GM20000 (cell line): ENCODE results near the gene CDH13.

Experiments
- DNase-seq: peaks from one replicate; pipeline ENCODE4 v3.0.0; 2012; ENCODE audit warnings: low spot score
- TF ChIP-seq, protein P1 (sequence below): IDR thresholded peaks from 2 replicates; pipeline ENCODE4 v1.5.1; 2012; ENCODE audit warnings: mild to moderate bottlenecking, control low read depth; ENCODE audit errors: extremely low read depth, missing control alignments

CDH13 gene

DNA sequence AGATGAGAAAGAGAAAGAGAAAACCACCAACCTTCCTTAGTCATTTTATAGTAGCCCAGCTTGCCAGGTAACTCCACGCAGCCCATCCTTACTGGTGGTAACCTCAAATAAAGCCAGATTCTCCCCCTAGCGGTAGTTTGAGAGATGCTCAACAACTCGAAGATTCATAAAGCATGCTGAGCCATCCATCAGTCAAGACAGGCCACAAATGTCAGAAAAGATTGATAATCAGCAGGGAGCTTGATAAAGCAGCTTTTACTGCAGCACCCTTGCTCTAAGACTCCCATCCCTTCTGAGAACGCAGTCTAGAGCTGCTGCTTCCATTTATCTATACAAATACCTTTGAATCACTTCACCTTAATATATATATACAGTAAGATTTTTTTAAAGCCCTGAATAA, 729.5 kb downstream of the CDH13 start:
- peak; percentile 49 for DNase-seq
- TF ChIP-seq, protein P1, sequence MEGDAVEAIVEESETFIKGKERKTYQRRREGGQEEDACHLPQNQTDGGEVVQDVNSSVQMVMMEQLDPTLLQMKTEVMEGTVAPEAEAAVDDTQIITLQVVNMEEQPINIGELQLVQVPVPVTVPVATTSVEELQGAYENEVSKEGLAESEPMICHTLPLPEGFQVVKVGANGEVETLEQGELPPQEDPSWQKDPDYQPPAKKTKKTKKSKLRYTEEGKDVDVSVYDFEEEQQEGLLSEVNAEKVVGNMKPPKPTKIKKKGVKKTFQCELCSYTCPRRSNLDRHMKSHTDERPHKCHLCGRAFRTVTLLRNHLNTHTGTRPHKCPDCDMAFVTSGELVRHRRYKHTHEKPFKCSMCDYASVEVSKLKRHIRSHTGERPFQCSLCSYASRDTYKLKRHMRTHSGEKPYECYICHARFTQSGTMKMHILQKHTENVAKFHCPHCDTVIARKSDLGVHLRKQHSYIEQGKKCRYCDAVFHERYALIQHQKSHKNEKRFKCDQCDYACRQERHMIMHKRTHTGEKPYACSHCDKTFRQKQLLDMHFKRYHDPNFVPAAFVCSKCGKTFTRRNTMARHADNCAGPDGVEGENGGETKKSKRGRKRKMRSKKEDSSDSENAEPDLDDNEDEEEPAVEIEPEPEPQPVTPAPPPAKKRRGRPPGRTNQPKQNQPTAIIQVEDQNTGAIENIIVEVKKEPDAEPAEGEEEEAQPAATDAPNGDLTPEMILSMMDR = peak; percentile 60

DNA sequence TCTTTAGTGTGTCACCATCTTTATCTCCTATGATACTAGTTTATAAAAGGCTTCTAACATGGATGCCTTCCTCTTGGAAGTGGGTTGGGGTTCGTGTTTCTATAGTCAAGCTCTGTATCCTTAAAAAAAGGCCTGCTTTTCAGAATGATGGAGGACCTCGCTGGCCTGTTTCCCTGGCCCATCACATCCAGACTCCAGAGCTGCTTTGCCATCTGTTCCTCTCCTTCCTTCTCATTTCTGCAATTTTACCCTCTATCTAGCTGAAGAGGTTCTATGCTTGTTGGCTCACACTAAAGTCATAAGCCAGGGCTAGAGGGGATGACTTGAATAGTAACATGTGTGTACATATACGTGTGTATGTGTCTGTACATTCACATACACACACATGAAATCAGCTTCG, 730.2 kb downstream of the CDH13 start:
- DNase-seq = no peak
- TF ChIP-seq, protein P1 = no peak

DNA sequence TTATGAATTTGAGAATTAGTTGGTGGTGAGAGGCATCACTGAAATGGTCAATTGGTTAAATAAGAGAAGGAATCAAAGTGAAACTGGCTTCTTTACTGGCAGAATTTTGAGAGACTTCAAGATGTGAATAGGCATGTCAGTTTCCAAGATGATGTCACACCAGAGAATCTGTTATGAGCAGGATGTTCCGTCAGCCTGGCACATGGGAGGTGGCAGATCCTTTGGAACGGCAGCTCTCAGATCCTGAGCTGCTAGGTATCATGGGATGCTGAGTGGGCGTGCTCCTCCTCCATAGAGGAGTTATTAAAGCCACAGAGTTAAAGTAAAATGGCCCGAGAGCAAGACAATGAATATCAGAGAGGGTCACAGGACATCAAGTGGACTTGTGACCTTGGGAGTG, 736.8 kb downstream of the CDH13 start:
- DNase-seq = no peak
- TF ChIP-seq, protein P1 = no peak

DNA sequence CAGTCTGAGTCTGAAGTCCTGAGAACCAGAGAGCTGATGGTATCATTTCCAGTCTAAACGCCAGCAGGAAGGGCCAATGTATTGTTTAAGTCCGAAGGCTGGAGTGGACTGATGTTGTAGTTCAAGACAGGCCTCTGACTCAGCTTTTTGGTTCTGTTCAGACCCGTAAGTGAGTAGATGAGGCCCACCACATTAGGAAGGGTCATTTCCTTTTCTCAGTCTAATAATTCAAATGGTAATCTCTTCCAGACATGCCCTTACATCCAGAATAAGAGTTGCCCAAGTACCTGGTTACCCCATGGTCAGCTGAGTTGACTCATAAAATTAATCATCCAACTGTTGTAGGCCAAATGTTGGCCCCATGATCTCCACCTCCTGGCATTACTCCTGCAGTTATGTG, 738.4 kb downstream of the CDH13 start:
- TF ChIP-seq, protein P1 = no peak
- no peak for DNase-seq

DNA sequence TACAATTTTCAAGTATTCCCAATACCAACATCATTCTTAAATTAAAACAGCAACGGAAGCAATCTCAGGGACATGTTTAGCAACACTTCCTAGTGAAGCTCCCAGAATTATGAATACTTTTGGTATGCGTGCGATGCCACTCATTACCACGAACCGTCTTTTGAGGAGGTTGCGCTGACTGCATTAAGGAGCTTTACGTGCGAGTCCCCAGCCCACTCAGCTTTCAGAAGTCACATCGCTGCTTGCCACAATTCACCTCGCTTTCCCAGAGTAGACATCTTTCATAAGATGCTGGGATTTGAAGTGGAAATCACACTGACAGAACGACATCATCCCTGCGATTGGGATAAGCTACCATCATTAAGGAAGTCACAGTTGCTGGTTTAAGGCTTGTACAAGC, 739.5 kb downstream of the CDH13 start:
- DNase-seq = no peak
- TF ChIP-seq, protein P1 = no peak

DNA sequence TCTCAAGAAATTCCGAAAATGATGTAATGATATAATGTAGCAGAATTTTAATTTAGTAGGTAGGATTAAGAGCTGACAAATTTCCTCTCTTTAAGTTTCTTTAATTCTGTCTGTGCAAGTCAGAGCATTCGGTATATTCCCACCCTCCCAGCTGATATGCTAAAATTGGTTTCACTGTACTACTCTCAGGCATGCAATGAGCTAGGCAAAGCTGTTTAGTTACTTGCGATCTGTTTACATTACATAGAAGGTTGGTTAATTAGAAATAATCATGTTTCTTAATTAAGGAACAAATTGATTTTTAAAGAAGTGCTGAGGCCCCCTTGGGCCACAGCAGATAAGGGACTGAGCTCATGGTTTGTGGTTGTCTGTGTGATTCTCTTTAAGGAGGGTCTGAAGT, 748.2 kb downstream of the CDH13 start:
- TF ChIP-seq, protein P1 = no peak
- no peak for DNase-seq

DNA sequence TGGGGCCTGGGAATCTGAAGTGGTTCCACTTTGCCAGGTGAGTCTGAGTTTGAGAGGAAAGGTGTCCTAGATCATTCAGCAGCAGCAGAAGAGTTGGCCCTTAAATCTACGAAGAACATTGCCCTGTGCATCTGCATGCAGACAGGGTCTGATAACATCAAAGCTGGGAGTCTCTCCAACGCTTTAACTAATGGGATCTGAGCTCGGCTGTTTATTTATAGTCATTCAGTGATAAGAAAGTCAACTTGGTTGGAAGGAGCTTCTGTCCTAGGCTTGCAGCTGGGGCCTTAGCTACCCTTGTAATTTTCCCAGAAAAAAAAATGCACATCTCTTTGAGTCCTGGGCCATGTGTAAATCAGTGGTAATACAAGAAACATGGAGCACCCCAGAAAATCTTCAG, 763.0 kb downstream of the CDH13 start:
- TF ChIP-seq, protein P1 = no peak
- DNase-seq = no peak
